ENCODE measurements around the gene SNF8. TPM values are rescaled to one million over a fixed set of nuclear protein-coding genes. Genes with fewer than 3 reads are reported as not detected.

Gene SNF8
- total and polyA plus RNA-seq, 7 donors, result 69.7 to 188 (median 96.7) TPM

DNA sequence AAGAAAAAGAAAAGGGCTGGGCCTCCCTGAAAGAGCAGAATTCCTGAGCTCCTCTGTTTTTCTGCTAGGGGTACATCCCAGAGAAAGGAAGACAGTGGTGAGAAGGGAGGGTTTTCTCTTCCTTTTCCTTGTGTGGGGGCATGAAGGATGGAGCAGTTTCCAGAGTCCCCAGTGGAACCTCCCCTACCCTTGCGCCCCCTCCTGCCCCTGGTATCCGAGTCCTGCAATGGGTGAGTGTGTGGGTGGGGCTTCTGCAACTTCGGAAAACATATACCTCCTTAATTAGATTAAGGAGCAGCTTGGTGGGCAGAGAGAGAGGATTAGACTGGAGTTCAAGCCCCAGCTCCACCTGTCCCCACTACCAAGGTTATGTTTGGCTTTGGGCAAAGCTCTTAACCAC is 29.2 kb upstream of the SNF8 start:
- Histone ChIP-seq H3K36me3 (ENCODE audit: insufficient read depth in 1 of 2, low read depth in 1 of 2) (no peaks in the 10 kb centered on the region), H3K4me3 (no peak overlapping the region), H3K4me1 (no peaks in the 10 kb centered on the region), H3K27me3 (ENCODE audit: insufficient read depth in 3 of 3, low read length in 2 of 3) (peaks cover 0 to 58% (median 2%) of the 10 kb centered on the region in 3 donors), H3K27ac (no peak overlapping the region), H3K9me3 (no peaks in the 10 kb centered on the region)
- DNase-seq, result no peak
- intact Hi-C loops (cut with DNase I), result no loop called here
- 33 to 42% (median 39%) methylated on average over 3 of the region's 3 CpGs for WGBS, 3 donors
- TF ChIP-seq, protein P1, sequence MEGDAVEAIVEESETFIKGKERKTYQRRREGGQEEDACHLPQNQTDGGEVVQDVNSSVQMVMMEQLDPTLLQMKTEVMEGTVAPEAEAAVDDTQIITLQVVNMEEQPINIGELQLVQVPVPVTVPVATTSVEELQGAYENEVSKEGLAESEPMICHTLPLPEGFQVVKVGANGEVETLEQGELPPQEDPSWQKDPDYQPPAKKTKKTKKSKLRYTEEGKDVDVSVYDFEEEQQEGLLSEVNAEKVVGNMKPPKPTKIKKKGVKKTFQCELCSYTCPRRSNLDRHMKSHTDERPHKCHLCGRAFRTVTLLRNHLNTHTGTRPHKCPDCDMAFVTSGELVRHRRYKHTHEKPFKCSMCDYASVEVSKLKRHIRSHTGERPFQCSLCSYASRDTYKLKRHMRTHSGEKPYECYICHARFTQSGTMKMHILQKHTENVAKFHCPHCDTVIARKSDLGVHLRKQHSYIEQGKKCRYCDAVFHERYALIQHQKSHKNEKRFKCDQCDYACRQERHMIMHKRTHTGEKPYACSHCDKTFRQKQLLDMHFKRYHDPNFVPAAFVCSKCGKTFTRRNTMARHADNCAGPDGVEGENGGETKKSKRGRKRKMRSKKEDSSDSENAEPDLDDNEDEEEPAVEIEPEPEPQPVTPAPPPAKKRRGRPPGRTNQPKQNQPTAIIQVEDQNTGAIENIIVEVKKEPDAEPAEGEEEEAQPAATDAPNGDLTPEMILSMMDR (IDR thresholded peaks at IDR 0.05), result no peak
- no peak for ATAC-seq

DNA sequence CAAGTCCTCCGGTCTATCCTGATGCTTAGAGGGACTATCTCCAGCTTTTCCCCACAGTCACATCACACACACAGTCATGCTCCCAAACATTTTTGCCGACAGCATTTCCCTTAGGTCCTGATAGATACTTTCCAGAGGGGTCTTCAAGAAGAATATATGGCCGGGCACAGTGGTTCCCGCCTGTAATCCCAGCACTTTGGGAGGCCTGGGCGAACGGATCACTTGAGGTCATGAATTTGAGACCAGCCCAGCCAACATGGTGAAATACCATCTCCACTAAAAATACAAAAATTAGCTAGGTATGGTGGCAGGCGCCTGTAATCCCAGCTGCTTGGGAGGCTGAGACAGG is 28.1 kb upstream of the SNF8 start:
- H3K4me3 ChIP-seq, result no peak overlapping the region
- intact Hi-C loops (cut with DNase I), result no loop called here
- 52 to 63% (median 56%) methylated on average over 7 of the region's 7 CpGs for WGBS, 3 donors
- H3K4me1 ChIP-seq, result no peaks in the 10 kb centered on the region
- H3K36me3 ChIP-seq (ENCODE audit: insufficient read depth in 1 of 2, low read depth in 1 of 2), result no peaks in the 10 kb centered on the region
- peaks cover 0 to 66% (median 5%) of the 10 kb centered on the region in 3 donors for H3K27me3 ChIP-seq (ENCODE audit: insufficient read depth in 3 of 3, low read length in 2 of 3)
- ATAC-seq (peak in 1 of 4 donors; percentile 3), DNase-seq (no peak)
- no peaks in the 10 kb centered on the region for H3K9me3 ChIP-seq
- no peak overlapping the region for H3K27ac ChIP-seq
- TF ChIP-seq, protein P1 (IDR thresholded peaks at IDR 0.05), result no peak

DNA sequence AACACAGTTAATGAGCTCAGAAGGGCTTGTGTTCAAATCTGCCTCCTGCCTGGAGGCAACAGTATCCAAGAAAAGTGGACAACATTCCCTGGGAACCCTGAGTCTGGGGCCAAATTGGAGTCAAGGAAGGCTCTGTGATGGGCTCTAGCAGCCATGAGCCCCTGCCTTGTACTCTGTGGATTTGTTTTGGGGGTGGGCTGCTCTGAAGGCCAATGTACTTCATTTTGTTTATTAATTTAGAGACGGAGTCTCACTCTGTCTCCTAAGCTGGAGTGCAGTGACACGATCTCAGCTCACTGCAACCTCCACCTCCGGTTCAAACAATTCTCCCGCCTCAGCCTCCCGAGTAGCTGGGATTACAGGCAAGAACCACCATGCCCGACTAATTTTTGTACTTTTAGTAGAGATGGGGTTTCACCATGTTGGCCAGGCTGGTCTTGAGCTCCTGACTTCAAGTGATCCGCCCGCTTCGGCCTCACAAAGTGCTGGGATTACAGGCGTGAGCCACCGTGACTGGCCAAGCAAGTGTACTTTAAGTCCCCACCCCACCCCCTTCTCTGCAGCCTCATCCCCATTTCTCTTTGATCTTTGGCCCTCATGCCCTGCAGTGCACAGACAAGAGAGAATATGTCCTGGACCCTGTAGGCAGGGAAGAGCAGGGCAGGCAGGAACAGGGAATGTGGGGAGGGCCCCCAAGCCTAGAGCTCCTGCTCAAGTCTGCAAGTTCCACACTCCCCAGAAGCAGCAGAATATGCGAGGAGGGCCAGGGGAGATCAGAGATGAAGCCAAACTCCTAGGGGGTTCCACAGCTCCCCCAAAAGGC is 26.4 kb upstream of the SNF8 start:
- Histone ChIP-seq H3K27ac (no peak overlapping the region), H3K36me3 (ENCODE audit: insufficient read depth in 1 of 2, low read depth in 1 of 2) (no peaks in the 10 kb centered on the region), H3K27me3 (ENCODE audit: insufficient read depth in 3 of 3, low read length in 2 of 3) (peaks cover 0 to 78% (median 5%) of the 10 kb centered on the region in 3 donors), H3K4me1 (no peaks in the 10 kb centered on the region), H3K9me3 (no peaks in the 10 kb centered on the region), H3K4me3 (no peak overlapping the region)
- TF ChIP-seq, protein P1 (IDR thresholded peaks at IDR 0.05), result no peak
- ATAC-seq (no peak), DNase-seq (no peak)
- 47 to 54% (median 51%) methylated on average over 12 of the region's 12 CpGs for WGBS, 3 donors
- intact Hi-C loops (cut with DNase I), result no loop called here

DNA sequence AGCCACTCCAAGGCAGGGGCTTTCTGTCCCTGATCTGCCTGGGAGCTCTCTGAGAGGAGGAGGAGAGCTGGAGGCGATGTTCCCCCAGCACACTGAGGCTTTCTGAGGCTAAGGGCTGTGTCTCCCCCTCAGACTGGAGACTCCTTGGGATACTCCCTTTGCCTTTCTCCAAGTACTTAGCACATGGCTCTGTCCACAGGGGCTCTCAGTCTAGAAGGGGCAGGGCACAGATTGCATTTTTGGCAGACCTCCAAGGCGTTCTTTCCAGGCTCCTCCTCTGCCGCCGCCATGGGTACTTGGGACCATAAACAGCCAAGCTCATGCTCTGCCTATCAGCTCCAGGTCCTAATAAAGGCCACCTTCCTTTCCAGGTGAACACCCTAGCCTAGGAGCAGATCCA is 25.6 kb upstream of the SNF8 start:
- Histone ChIP-seq H3K4me1 (no peaks in the 10 kb centered on the region), H3K4me3 (no peak overlapping the region), H3K9me3 (no peaks in the 10 kb centered on the region), H3K27ac (no peak overlapping the region), H3K27me3 (ENCODE audit: insufficient read depth in 3 of 3, low read length in 2 of 3) (peaks cover 0 to 71% (median 5%) of the 10 kb centered on the region in 3 donors), H3K36me3 (ENCODE audit: insufficient read depth in 1 of 2, low read depth in 1 of 2) (no peaks in the 10 kb centered on the region)
- no peak for ATAC-seq
- no peak for DNase-seq
- intact Hi-C loops (cut with DNase I), result no loop called here
- TF ChIP-seq, protein P1 (IDR thresholded peaks at IDR 0.05), result no peak
- WGBS, 3 donors, result 20 to 32% (median 21%) methylated on average over 4 of the region's 4 CpGs

Data from psoas muscle (tissue), 8 donors.